ENCODE measurements around the gene BAZ1A. TPM values are rescaled to one million over a fixed set of nuclear protein-coding genes. Genes with fewer than 3 reads are reported as not detected.

BAZ1A gene
- total RNA-seq, 1 donor from 2014 or later, result 42.5 TPM

- no peaks in the 10 kb centered on the region for H3K27me3 Mint-ChIP-seq (ENCODE audit: low read depth)
- no peak for TF ChIP-seq CTCF (IDR thresholded peaks at IDR 0.05; ENCODE audit: unreplicated experiment)
- no peak overlapping the region for H3K27ac Mint-ChIP-seq
Observed at GRCh38 chr14:34782031-34782430, 93.1 kb downstream of the BAZ1A start.

GRCh38 chr14:34781242-34781641, 93.9 kb downstream of the BAZ1A start:
- Mint-ChIP-seq H3K9me3 (no peaks in the 10 kb centered on the region), H3K36me3 (peaks cover 43% of the 10 kb centered on the region), H3K27ac (no peak overlapping the region), H3K4me3 (no peak overlapping the region), H3K27me3 (ENCODE audit: low read depth) (no peaks in the 10 kb centered on the region), H3K4me1 (peaks cover 5% of the 10 kb centered on the region)
- no peak for DNase-seq (ENCODE audit: low spot score in 2 of 2, unreplicated experiment in 2 of 2)
- no peak for TF ChIP-seq CTCF (IDR thresholded peaks at IDR 0.05; ENCODE audit: unreplicated experiment)

More at GRCh38 chr14:34782031-34782430, 93.1 kb downstream of the BAZ1A start:
- H3K9me3 Mint-ChIP-seq, result no peaks in the 10 kb centered on the region
- peaks cover 41% of the 10 kb centered on the region for H3K36me3 Mint-ChIP-seq
- DNase-seq (ENCODE audit: low spot score in 2 of 2, unreplicated experiment in 2 of 2), result no peak
- H3K4me1 Mint-ChIP-seq, result peaks cover 5% of the 10 kb centered on the region
- H3K4me3 Mint-ChIP-seq, result no peak overlapping the region

- H3K27me3 Mint-ChIP-seq (ENCODE audit: low read depth), result no peaks in the 10 kb centered on the region
- DNase-seq (ENCODE audit: low spot score in 2 of 2, unreplicated experiment in 2 of 2), result no peak
- H3K4me3 Mint-ChIP-seq, result no peak overlapping the region
- peak overlapping the region; percentile 58 for H3K27ac Mint-ChIP-seq
- peaks cover 5% of the 10 kb centered on the region for H3K4me1 Mint-ChIP-seq
- peaks cover 47% of the 10 kb centered on the region for H3K36me3 Mint-ChIP-seq
- no peak for TF ChIP-seq CTCF (IDR thresholded peaks at IDR 0.05; ENCODE audit: unreplicated experiment)
- no peaks in the 10 kb centered on the region for H3K9me3 Mint-ChIP-seq
Observed at GRCh38 chr14:34780646-34781045, 94.5 kb downstream of the BAZ1A start.

- no peaks in the 10 kb centered on the region for H3K27me3 Mint-ChIP-seq (ENCODE audit: low read depth)
- no peak for DNase-seq (ENCODE audit: low spot score in 2 of 2, unreplicated experiment in 2 of 2)
- H3K27ac Mint-ChIP-seq, result no peak overlapping the region
- H3K36me3 Mint-ChIP-seq, result peaks cover 51% of the 10 kb centered on the region
- H3K4me3 Mint-ChIP-seq, result no peak overlapping the region
- H3K4me1 Mint-ChIP-seq, result peaks cover 3% of the 10 kb centered on the region
- no peak for TF ChIP-seq CTCF (IDR thresholded peaks at IDR 0.05; ENCODE audit: unreplicated experiment)
- no peaks in the 10 kb centered on the region for H3K9me3 Mint-ChIP-seq
Observed at GRCh38 chr14:34778744-34779143, 96.4 kb downstream of the BAZ1A start.

- H3K27me3 Mint-ChIP-seq (ENCODE audit: low read depth), result no peaks in the 10 kb centered on the region
- peaks cover 41% of the 10 kb centered on the region for H3K36me3 Mint-ChIP-seq
- TF ChIP-seq CTCF (IDR thresholded peaks at IDR 0.05; ENCODE audit: unreplicated experiment), result no peak
- DNase-seq (ENCODE audit: low spot score in 2 of 2, unreplicated experiment in 2 of 2), result no peak
- H3K27ac Mint-ChIP-seq, result no peak overlapping the region
- H3K4me1 Mint-ChIP-seq, result no peaks in the 10 kb centered on the region
- H3K9me3 Mint-ChIP-seq, result no peaks in the 10 kb centered on the region
- no peak overlapping the region for H3K4me3 Mint-ChIP-seq
Observed at GRCh38 chr14:34776611-34777010, 98.5 kb downstream of the BAZ1A start.

- Mint-ChIP-seq H3K36me3 (peaks cover 41% of the 10 kb centered on the region), H3K27me3 (ENCODE audit: low read depth) (no peaks in the 10 kb centered on the region), H3K4me1 (no peaks in the 10 kb centered on the region), H3K4me3 (no peak overlapping the region), H3K27ac (no peak overlapping the region), H3K9me3 (no peaks in the 10 kb centered on the region)
- no peak for TF ChIP-seq CTCF (IDR thresholded peaks at IDR 0.05; ENCODE audit: unreplicated experiment)
- no peak for DNase-seq (ENCODE audit: low spot score in 2 of 2, unreplicated experiment in 2 of 2)
Observed at GRCh38 chr14:34775922-34776321, 99.2 kb downstream of the BAZ1A start.
